K562 (cell line): ENCODE results near the gene ADM2. TPM values are rescaled to one million over a fixed set of nuclear protein-coding genes. Genes with fewer than 3 reads are reported as not detected.
A peak's percentile ranks its signal among the peaks of the same experiment; 100 is the strongest.

Experiments used
- ATF6 ChIP-seq: sonication (generic); formaldehyde crosslinking; IDR thresholded peaks from 2 replicates; pipeline ENCODE4 v1.4.0; 2020; ENCODE audit warnings: mild to moderate bottlenecking, missing genetic modification reagents
- CEBPG ChIP-seq, 3 experiments: fragments of 200-800 bp in 1 of 3; sonication (Bioruptor generic) in 1 of 3; sonication (generic) in 1 of 3; formaldehyde crosslinking in 1 of 3; IDR thresholded peaks in 2 of 3; conservative IDR thresholded peaks in 1 of 3; 2 replicates each; pipeline versions ENCODE4 v1.6.1 to v1.8.0; 2016 to 2022; ENCODE audit warnings: missing compliant biosample characterization in 2 of 3, missing genetic modification characterization in 2 of 3, mild to moderate bottlenecking in 1 of 3, missing genetic modification reagents in 1 of 3
- DNMT1 ChIP-seq: fragments of 450-650 bp; IDR thresholded peaks from 2 replicates; pipeline ENCODE4 v1.6.1; 2016; ENCODE audit warnings: antibody characterized with exemption, mild to moderate bottlenecking
- MXI1 ChIP-seq: IDR thresholded peaks from 2 replicates; pipeline ENCODE4 v1.6.1; 2011; ENCODE audit warnings: low read depth, mild to moderate bottlenecking, improper control_type of control experiment, low read length
- NFXL1 ChIP-seq: fragments of 450-650 bp; formaldehyde crosslinking; IDR thresholded peaks from 2 replicates; pipeline ENCODE4 v1.4.0; 2021; ENCODE audit warnings: mild to moderate bottlenecking
- NKRF ChIP-seq: fragments of 450-650 bp; IDR thresholded peaks from 2 replicates; pipeline ENCODE4 v1.6.1; 2016; ENCODE audit warnings: borderline replicate concordance
- PTBP1 ChIP-seq: fragments of 200-400 bp; formaldehyde crosslinking; IDR thresholded peaks from 2 replicates; pipeline ENCODE4 v1.6.1; 2017; ENCODE audit warnings: low read depth, low read length
- SIN3B ChIP-seq: fragments of 450-650 bp; IDR thresholded peaks from 2 replicates; pipeline ENCODE4 v1.6.1; 2017; ENCODE audit warnings: low read depth, mild to moderate bottlenecking, moderate library complexity
- SUPT5H ChIP-seq: fragments of 450-650 bp; IDR thresholded peaks from 2 replicates; pipeline ENCODE4 v1.6.1; 2016
- TEAD2 ChIP-seq: fragments of 450-650 bp; IDR thresholded peaks from 2 replicates; pipeline ENCODE4 v1.6.1; 2016; ENCODE audit warnings: missing genetic modification characterization, control low read depth, missing compliant biosample characterization
- ZNF224 ChIP-seq: sonication (generic); formaldehyde crosslinking; IDR thresholded peaks from 2 replicates; pipeline ENCODE4 v1.8.0; 2022; ENCODE audit warnings: mild to moderate bottlenecking, missing genetic modification reagents
- ZNF282 ChIP-seq: sonication (generic); formaldehyde crosslinking; IDR thresholded peaks from 2 replicates; pipeline ENCODE4 v1.8.1; 2023; ENCODE audit warnings: missing genetic modification reagents
- ZNF347 ChIP-seq: fragments of 450-650 bp; formaldehyde crosslinking; IDR thresholded peaks from 2 replicates; pipeline ENCODE4 v1.4.0; 2020; ENCODE audit warnings: low read depth, mild to moderate bottlenecking, moderate library complexity
- ZNF449 ChIP-seq: fragments of 250-450 bp; sonication (Bioruptor Pico); IDR thresholded peaks from 2 replicates; pipeline ENCODE4 v1.8.0; 2022; ENCODE audit warnings: moderate library complexity, mild to moderate bottlenecking, inconsistent platforms
- ZNF699 ChIP-seq: fragments of 250-450 bp; sonication (Bioruptor Pico); IDR thresholded peaks from 2 replicates; pipeline ENCODE4 v1.8.0; 2021; ENCODE audit warnings: mild to moderate bottlenecking, moderate library complexity; ENCODE audit not compliant: insufficient replicate concordance
- polyA plus RNA-seq, 8 experiments: library from polyadenylated mRNA; depleted of rRNA in 4 of 8; stranded (reverse) in 5 of 8; unstranded in 3 of 8; fragments of >200 nt; fragmentation: Nextera tagmentation in 2 of 8; fragmentation: Illumina TruSeq in 1 of 8; extraction: Ambion mirVana in 2 of 8; extraction: Trizol in 1 of 8; gene quantifications; 2 replicates each; pipeline versions ENCODE4 v1.2.1 to v1.2.3, GENCODE V29; 2011 to 2014; ENCODE audit warnings: inconsistent platforms in 1 of 8, missing spikeins in 1 of 8
- total RNA-seq, 7 experiments: library from RNA; depleted of rRNA in 6 of 7; stranded (reverse); fragments of >200 nt in 6 of 7; fragmentation: Illumina TruSeq in 2 of 7; extraction: Trizol in 2 of 7; gene quantifications; 2 replicates each; pipeline versions ENCODE4 v1.2.1 to v1.2.3, GENCODE V29; 2011 to 2021; ENCODE audit warnings: low replicate concordance in 1 of 7

ADM2 gene
- total and polyA plus RNA-seq, 9 of the 15 experiments (the other 6 are each of a cell fraction or from before 2014, with no cell fraction given): 0.11 to 5.1 (median 0.38) TPM

GRCh38 chr22:50445071-50445879 lies 36.1 kb upstream of the ADM2 start (continued):
- TF ChIP-seq CEBPG (CRISPR knock-in tag; IDR thresholded peaks at IDR 0.05) (no peak), CEBPG (tag; conservative IDR thresholded peaks at IDR 0.05 in 1 of 2, IDR thresholded peaks at IDR 0.05 in 1 of 2) (no peak), MXI1 (no peak), TEAD2 (tag) (no peak), ZNF449 (CRISPR knock-in tag) (no peak), ZNF282 (no peak), NFXL1 (CRISPR knock-in tag) (no peak), DNMT1 (no peak), SIN3B (no peak), ZNF224 (no peak), ZNF699 (no peak), ZNF347 (CRISPR knock-in tag) (no peak), ATF6 (CRISPR knock-in tag) (no peak), PTBP1 (no peak), SUPT5H (peak; percentile 57; the same call in 1 of the 2 replicates), NKRF (no peak)
